Testis (tissue), 3 donors: ENCODE data around the gene COQ8B. TPM values are rescaled to one million over a fixed set of nuclear protein-coding genes. Genes with fewer than 3 reads are reported as not detected.

Experiments
- DNase-seq: peaks from one replicate; pipeline ENCODE4 v3.0.0-alpha.2; 2019
- H3K27ac ChIP-seq, 2 donors: fragments of 200-600 bp; sonication (generic); one replicate each; pipeline ENCODE4 v1.5.1; 2019
- H3K27me3 ChIP-seq: fragments of 200-600 bp; sonication (generic); one replicate; pipeline ENCODE4 v1.5.1; 2019
- H3K36me3 ChIP-seq: fragments of 200-600 bp; sonication (generic); one replicate; pipeline ENCODE4 v1.5.1; 2017; ENCODE audit warnings: low read depth; ENCODE audit errors: missing control alignments
- H3K4me1 ChIP-seq: fragments of 200-600 bp; sonication (generic); one replicate; pipeline ENCODE4 v1.5.1; 2019
- H3K4me3 ChIP-seq, 2 donors: fragments of 200-600 bp; sonication (generic); one replicate each; pipeline ENCODE4 v1.5.1; 2017 to 2019
- H3K9me3 ChIP-seq: fragments of 200-600 bp; sonication (generic); one replicate; pipeline ENCODE4 v1.5.1; 2017
- CTCF ChIP-seq, 3 experiments: fragments of 450-650 bp in 2 of 3; fragments of 200-600 bp in 1 of 3; sonication (generic) in 1 of 3; IDR thresholded peaks; one replicate each; pipeline ENCODE4 v1.5.1; 2016 to 2019; ENCODE audit warnings: antibody characterized with exemption in 3 of 3, mild to moderate bottlenecking in 2 of 3, moderate library complexity in 1 of 3
- POLR2A ChIP-seq: fragments of 450-650 bp; IDR thresholded peaks from one replicate; pipeline ENCODE4 v1.6.1; 2017; ENCODE audit warnings: antibody characterized with exemption, mild to moderate bottlenecking, moderate library complexity
- WGBS, 2 donors: methylation state at CpG; one replicate each; pipeline ENCODE4 v1.1.5; 2018; 5-methylcytosine and 5-hydroxymethylcytosine counted together
- intact Hi-C: fragments of 100-400 bp; cut with DNase I; formaldehyde crosslinking; loops from one replicate; pipeline ENCODE4 v1.15.1; 2023; ENCODE audit warnings: low total_unique reads
- polyA plus RNA-seq: library from polyadenylated mRNA; stranded (reverse); fragments of 350-450 nt; fragmentation: Illumina TruSeq; extraction: RNeasy Lipid Tissue Mini Kit (QIAGEN cat#74804); gene quantifications from one replicate; pipeline ENCODE4 v1.2.3, GENCODE V29; 2014; ENCODE audit warnings: low read depth, low replicate concordance; ENCODE audit not compliant: insufficient read depth
- total RNA-seq, 2 donors: library from RNA; depleted of rRNA; stranded (reverse); fragments of >200 nt; gene quantifications; one replicate each; pipeline ENCODE4 v1.2.3, GENCODE V29; 2016

Gene COQ8B
- total and polyA plus RNA-seq, 3 donors from 2014 or later: 43.8 to 71.7 (median 56.6) TPM

- Histone ChIP-seq H3K27ac (no peak overlapping the region), H3K36me3 (no peaks in the 10 kb centered on the region), H3K4me1 (peaks cover 9% of the 10 kb centered on the region), H3K4me3 (no peak overlapping the region), H3K27me3 (no peaks in the 10 kb centered on the region), H3K9me3 (no peaks in the 10 kb centered on the region)
- no peak for DNase-seq
- TF ChIP-seq POLR2A: no peak
- intact Hi-C loops: loop anchor here (10.0 kb wide), 1 partner anchor 477 kb away; no protein-coding TSS in a partner anchor
- WGBS, 2 donors: 94% methylated on average over 13 of the region's 14 CpGs; no CpG with 5 or more reads in 1 of the 2 donors
Observed at GRCh38 chr19:40667602-40668001, 49.1 kb downstream of the COQ8B start.

- intact Hi-C loops: loop anchor here (10.0 kb wide), 1 partner anchor 478 kb away; no protein-coding TSS in a partner anchor
- Histone ChIP-seq H3K4me3 (no peak overlapping the region), H3K27ac (no peak overlapping the region), H3K4me1 (peaks cover 9% of the 10 kb centered on the region), H3K36me3 (no peaks in the 10 kb centered on the region), H3K27me3 (no peaks in the 10 kb centered on the region), H3K9me3 (no peaks in the 10 kb centered on the region)
- 84 to 86% methylated on average over 13 to 14 of the region's 14 CpGs for WGBS, 2 donors
- TF ChIP-seq POLR2A (no peak), CTCF (IDR thresholded peaks at IDR 0.05) (no peak)
- DNase-seq: no peak
Observed at GRCh38 chr19:40666803-40667438, 49.8 kb downstream of the COQ8B start.

- no peak for DNase-seq
- peak overlapping the region; percentile 51 to 79 for H3K4me3 ChIP-seq
- H3K9me3 ChIP-seq: no peaks in the 10 kb centered on the region
- no peaks in the 10 kb centered on the region for H3K36me3 ChIP-seq
- 32 to 43% methylated on average over 21 to 24 of the region's 24 CpGs for WGBS, 2 donors
- H3K4me1 ChIP-seq: peaks cover 9% of the 10 kb centered on the region
- H3K27me3 ChIP-seq: no peaks in the 10 kb centered on the region
- H3K27ac ChIP-seq: peak overlapping the region; percentile 81 to 84
- intact Hi-C loops: loop anchor here (5.0 to 10.0 kb wide), 3 partner anchors 53 to 481 kb away; partner anchors contain the start of genes COQ8B and ITPKC
- TF ChIP-seq CTCF (IDR thresholded peaks at IDR 0.05) (no peak), POLR2A (no peak)
Observed at GRCh38 chr19:40663695-40664692, 52.7 kb downstream of the COQ8B start.

- 1 to 2% methylated on average over 21 to 60 of the region's 60 CpGs for WGBS, 2 donors
Observed at GRCh38 chr19:40662925-40663694, 53.6 kb downstream of the COQ8B start.

More at GRCh38 chr19:40662925-40663694, 53.6 kb downstream of the COQ8B start:
- peak; percentile 94 for DNase-seq
- Histone ChIP-seq H3K27ac (peak overlapping the region; percentile 81 to 84), H3K36me3 (no peaks in the 10 kb centered on the region), H3K4me3 (peak overlapping the region; percentile 51 to 79), H3K9me3 (no peaks in the 10 kb centered on the region), H3K4me1 (peaks cover 9% of the 10 kb centered on the region), H3K27me3 (no peaks in the 10 kb centered on the region)
- intact Hi-C loops: loop anchor here (5.0 to 10.0 kb wide), 3 partner anchors 54 to 482 kb away; partner anchors contain the start of genes COQ8B and ITPKC
- TF ChIP-seq CTCF (IDR thresholded peaks at IDR 0.05) (peak; percentile 98 to 99 (median 99)), POLR2A (no peak)
